Fibroblast of pulmonary artery (primary cell): Measurements from ENCODE around the gene PIP4K2C.
"Not testable (repeated sequence)": the region's sequence is repeated elsewhere in the genome, so short reads cannot be mapped to it uniquely, and the experiment has no call there.

Experiments used
- DNase-seq: peaks from one replicate; pipeline ENCODE4 v3.0.0-alpha.2; 2010; ENCODE audit warnings: low read depth
- H3K4me3 ChIP-seq: replicated peaks from 2 replicates; pipeline ENCODE4 v1.5.1; 2011; ENCODE audit warnings: low read depth, mild to moderate bottlenecking, control low read depth, low read length, moderate library complexity
- TF ChIP-seq, protein P1 (sequence below): IDR thresholded peaks from 2 replicates; pipeline ENCODE4 v1.5.1; 2011; ENCODE audit warnings: mild to moderate bottlenecking, control low read depth, low read length, inconsistent platforms; ENCODE audit errors: missing control alignments

The PIP4K2C gene

DNA sequence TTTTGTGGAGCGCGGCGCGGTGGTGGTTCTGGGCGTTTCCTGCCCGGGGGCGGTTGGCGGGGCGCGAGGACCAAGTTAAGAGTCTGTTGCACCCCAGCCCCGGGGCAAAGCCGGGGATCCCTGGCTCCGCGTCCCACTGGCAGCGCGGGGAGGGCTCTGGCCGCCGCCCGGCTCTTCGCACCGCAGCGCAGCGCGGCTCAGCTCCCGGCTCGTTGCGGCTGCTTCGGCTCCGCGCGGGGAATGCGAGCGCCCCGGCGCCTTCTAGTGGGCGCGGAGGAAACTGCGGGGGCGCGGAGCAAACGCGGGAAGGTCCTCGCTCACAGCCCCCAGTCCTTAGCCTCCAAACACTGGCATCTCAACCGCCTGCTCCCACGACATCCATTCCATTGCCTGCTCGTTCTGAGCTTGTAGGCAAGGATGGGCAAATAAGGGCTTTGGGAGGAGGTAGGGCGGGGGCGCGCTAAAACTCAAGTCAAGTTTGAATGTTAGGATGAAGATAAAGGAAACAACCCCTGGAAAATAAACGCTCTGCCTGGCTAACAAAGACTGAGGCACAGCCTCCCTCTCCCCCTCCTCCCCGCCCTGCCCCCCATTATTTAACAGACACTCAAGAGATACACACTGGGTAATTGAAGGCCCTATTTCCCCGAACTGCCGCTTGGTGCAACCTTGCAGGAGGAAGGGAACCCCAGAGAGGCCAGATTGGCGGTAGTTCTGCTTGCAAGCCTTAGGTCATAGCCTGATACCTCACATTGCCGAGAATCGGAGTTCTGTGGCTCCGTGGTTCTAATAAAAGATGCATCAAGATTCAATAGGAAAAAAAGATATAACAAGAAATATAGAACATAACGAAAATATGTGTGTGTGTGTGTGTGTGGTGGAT lies 42.2 kb downstream of the PIP4K2C start, which contains the start of gene B4GALNT1:
Gene B4GALNT1, minus strand, starts transcription at position 244 of the 883 bp plus-strand sequence. CDS start 1,069 bp downstream, outside the sequence.
- H3K4me3 ChIP-seq = peak within 1 kb of the TSS; percentile 51
- DNase-seq = peak; percentile 53
- TF ChIP-seq, protein P1, sequence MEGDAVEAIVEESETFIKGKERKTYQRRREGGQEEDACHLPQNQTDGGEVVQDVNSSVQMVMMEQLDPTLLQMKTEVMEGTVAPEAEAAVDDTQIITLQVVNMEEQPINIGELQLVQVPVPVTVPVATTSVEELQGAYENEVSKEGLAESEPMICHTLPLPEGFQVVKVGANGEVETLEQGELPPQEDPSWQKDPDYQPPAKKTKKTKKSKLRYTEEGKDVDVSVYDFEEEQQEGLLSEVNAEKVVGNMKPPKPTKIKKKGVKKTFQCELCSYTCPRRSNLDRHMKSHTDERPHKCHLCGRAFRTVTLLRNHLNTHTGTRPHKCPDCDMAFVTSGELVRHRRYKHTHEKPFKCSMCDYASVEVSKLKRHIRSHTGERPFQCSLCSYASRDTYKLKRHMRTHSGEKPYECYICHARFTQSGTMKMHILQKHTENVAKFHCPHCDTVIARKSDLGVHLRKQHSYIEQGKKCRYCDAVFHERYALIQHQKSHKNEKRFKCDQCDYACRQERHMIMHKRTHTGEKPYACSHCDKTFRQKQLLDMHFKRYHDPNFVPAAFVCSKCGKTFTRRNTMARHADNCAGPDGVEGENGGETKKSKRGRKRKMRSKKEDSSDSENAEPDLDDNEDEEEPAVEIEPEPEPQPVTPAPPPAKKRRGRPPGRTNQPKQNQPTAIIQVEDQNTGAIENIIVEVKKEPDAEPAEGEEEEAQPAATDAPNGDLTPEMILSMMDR = peak; percentile 64

DNA sequence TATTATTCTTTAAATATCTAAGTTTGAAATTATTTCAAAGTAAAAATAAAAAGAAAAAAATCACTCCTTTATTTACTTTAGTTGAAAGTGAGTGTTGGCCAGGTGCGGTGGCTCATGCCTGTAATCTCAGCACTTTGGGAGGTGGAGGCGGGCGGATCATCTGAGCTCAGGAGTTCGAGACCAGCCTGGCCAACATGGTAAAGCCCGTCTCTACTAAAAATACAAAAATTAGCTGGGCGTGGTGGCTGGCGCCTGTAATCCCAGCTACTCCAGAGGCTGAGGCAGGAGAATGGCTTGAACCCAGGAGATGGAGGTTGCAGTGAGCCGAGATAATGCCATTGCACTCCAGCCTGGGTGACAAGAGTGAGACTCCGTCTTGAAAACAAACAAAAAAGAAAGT lies 45.7 kb downstream of the PIP4K2C start:
- H3K4me3 ChIP-seq, DNase-seq: not testable (repeated sequence)

GRCh38 chr12:57637364-57637763 lies 46.4 kb downstream of the PIP4K2C start:
- no peak for DNase-seq
- TF ChIP-seq, protein P1 = no peak
- no peak overlapping the region for H3K4me3 ChIP-seq

GRCh38 chr12:57638096-57638495 lies 47.1 kb downstream of the PIP4K2C start:
- TF ChIP-seq, protein P1 = no peak
- no peak for DNase-seq
- no peak overlapping the region for H3K4me3 ChIP-seq

- H3K4me3 ChIP-seq = no peak overlapping the region
- TF ChIP-seq, protein P1 = no peak
- no peak for DNase-seq
These were observed 49.4 kb downstream of the PIP4K2C start for GRCh38 chr12:57640175-57641042.

DNA sequence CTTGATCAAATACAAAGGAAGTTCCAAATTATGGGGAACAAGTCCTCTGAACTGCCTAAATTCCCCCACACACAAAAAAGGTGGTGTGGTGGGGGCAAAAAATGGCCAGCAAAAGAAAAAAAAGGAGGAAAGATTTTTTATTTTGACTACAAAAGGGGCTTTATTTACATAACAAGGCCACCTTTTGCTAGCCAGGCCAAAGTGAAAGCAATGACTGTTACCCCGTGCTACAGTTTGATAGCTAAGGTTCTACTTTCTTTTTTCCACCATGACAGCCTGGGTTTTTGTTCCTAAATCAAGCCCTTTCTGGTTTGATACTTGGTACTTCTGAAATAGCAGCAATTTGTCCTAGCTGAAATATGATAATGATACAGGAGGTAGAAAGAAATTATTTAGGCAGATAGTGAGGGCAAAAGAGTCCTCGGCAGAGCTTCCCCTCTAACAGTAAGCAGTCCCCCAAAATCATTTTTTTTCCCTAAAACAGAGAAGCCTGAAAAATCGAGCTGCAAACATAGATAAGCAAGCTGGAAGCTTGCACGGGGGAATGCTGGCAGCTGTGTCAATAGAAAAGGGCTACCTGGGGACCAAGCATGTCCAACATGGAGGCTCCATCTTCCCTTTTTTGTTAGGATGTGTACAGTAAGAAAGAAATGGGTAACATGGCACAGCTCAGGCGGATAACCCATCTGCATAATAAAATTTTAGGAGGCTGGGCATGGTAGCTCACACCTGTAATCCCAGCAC lies 50.9 kb downstream of the PIP4K2C start:
- no peak for DNase-seq
- TF ChIP-seq, protein P1 = no peak
- H3K4me3 ChIP-seq = no peak overlapping the region

GRCh38 chr12:57645990-57646658 lies 55.1 kb downstream of the PIP4K2C start:
- H3K4me3 ChIP-seq, DNase-seq: not testable (repeated sequence)

DNA sequence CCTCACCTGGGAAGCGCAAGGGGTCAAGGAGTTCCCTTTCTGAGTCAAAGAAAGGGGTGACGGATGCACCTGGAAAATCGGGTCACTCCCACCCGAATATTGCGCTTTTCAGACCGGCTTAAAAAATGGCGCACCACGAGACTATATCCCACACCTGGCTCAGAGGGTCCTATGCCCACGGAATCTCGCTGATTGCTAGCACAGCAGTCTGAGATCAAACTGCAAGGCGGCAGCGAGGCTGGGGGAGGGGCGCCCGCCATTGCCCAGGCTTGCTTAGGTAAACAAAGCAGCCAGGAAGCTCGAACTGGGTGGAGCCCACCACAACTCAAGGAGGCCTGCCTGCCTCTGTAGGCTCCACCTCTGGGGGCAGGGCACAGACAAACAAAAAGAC lies 55.7 kb downstream of the PIP4K2C start:
- not testable (repeated sequence) for H3K4me3 ChIP-seq, DNase-seq
